ENCODE measurements around the gene LGI1.

DNA sequence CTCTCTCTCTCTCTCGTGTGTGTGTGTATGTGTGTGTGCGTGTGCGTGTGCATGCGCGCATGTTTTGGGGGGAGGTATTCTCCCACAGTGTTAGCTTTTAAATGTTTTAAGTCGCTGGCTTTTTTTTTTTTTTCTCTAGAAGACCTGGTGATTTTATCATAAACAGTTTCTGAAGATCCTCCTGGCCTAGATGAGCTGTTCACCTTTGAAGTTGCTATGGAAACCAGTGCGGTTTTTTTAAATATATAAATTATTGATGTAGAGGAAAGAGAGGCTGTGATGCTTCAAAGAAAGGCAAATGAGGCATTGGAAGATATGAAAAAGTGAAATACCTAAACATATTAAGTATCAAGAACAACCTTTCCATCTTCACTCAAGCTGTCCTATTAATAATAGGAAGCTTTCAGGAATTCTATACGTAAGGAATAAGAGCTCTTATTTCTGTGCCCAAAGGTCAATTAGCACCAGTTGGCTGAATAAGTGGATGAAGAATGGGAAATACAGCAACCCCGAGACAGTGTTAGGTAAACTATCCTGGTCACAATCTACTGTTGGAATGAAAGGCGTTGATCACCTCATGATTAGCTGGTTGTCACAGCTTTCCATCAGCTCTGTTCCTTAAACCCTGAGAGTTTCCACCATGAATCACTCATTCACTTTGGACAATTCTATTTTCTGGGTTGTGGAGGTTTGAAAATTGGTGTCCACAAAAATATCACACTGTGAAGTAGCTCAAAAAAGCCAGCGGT is 69.5 kb downstream of the LGI1 start:
- no peak for TF ChIP-seq CREB1 (IDR thresholded peaks at IDR 0.05)
- no peak for TF ChIP-seq CREB1 (CRISPR knock-in tag; IDR thresholded peaks at IDR 0.05)
- no peak for TF ChIP-seq ZNF766 (CRISPR knock-in tag; conservative IDR thresholded peaks at IDR 0.05)
- TF ChIP-seq, protein P1, sequence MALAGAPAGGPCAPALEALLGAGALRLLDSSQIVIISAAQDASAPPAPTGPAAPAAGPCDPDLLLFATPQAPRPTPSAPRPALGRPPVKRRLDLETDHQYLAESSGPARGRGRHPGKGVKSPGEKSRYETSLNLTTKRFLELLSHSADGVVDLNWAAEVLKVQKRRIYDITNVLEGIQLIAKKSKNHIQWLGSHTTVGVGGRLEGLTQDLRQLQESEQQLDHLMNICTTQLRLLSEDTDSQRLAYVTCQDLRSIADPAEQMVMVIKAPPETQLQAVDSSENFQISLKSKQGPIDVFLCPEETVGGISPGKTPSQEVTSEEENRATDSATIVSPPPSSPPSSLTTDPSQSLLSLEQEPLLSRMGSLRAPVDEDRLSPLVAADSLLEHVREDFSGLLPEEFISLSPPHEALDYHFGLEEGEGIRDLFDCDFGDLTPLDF (CRISPR knock-in tag; IDR thresholded peaks at IDR 0.05), result no peak
- TF ChIP-seq CHD2 (IDR thresholded peaks at IDR 0.05; ENCODE audit: low read depth, low read length), result no peak
- no peak for TF ChIP-seq POU5F1 (IDR thresholded peaks at IDR 0.05; ENCODE audit: borderline replicate concordance, low read depth, low read length, partially characterized antibody)
- TF ChIP-seq, protein P2, sequence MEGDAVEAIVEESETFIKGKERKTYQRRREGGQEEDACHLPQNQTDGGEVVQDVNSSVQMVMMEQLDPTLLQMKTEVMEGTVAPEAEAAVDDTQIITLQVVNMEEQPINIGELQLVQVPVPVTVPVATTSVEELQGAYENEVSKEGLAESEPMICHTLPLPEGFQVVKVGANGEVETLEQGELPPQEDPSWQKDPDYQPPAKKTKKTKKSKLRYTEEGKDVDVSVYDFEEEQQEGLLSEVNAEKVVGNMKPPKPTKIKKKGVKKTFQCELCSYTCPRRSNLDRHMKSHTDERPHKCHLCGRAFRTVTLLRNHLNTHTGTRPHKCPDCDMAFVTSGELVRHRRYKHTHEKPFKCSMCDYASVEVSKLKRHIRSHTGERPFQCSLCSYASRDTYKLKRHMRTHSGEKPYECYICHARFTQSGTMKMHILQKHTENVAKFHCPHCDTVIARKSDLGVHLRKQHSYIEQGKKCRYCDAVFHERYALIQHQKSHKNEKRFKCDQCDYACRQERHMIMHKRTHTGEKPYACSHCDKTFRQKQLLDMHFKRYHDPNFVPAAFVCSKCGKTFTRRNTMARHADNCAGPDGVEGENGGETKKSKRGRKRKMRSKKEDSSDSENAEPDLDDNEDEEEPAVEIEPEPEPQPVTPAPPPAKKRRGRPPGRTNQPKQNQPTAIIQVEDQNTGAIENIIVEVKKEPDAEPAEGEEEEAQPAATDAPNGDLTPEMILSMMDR (IDR thresholded peaks at IDR 0.05 in 2 of 3, conservative IDR thresholded peaks at IDR 0.05 in 1 of 3; ENCODE audit: insufficient read depth in 2 of 3, low read depth in 1 of 3, low read length in 3 of 3), result no peak
- no peak for TF ChIP-seq EP300 (IDR thresholded peaks at IDR 0.05; ENCODE audit: low read length)
- TF ChIP-seq BHLHE40 (IDR thresholded peaks at IDR 0.05; ENCODE audit: low read length), result no peak

Measured in K562 (cell line).